ENCODE data around the gene TPM2.
A peak's percentile ranks its signal among the peaks of the same experiment; 100 is the strongest.

The TPM2 gene

GRCh38 chr9:35689542-35690293, at the start of gene TPM2:
Gene TPM2, minus strand, starts transcription at chr9:35689925. Its CDS starts 108 bp downstream, at chr9:35689817.
- no peak for DNase-seq (ENCODE audit: low read depth in 3 of 3)

- DNase-seq (ENCODE audit: low read depth in 3 of 3): no peak
Measured at GRCh38 chr9:35738924-35739323, 49.2 kb upstream of the TPM2 start.

GRCh38 chr9:35738186-35738585, 48.5 kb upstream of the TPM2 start:
- DNase-seq (ENCODE audit: low read depth in 3 of 3): no peak

- DNase-seq (ENCODE audit: low read depth in 3 of 3): no peak
Measured at GRCh38 chr9:35737143-35737542, 47.4 kb upstream of the TPM2 start.

- DNase-seq (ENCODE audit: low read depth in 3 of 3): peak in 1 of 3 experiments; percentile 54
Measured at GRCh38 chr9:35736201-35736633, 46.5 kb upstream of the TPM2 start.

GRCh38 chr9:35734096-35734495, 44.4 kb upstream of the TPM2 start:
- DNase-seq (ENCODE audit: low read depth in 3 of 3): no peak

- DNase-seq (ENCODE audit: low read depth in 3 of 3): no peak
Measured at GRCh38 chr9:35732800-35733541, 43.2 kb upstream of the TPM2 start.

GRCh38 chr9:35732185-35732799, 42.6 kb upstream of the TPM2 start, which contains the start of the genes CREB3 and TLN1:
Gene CREB3, plus strand, starts transcription at chr9:35732666. Its CDS starts 107 bp downstream, at chr9:35732773.
Gene TLN1, minus strand, starts transcription at chr9:35732195. Its CDS starts 6,501 bp downstream, at chr9:35725694.
- peak; percentile 93 to 97 (median 93) for DNase-seq (ENCODE audit: low read depth in 3 of 3)

GRCh38 chr9:35731415-35732184, 41.9 kb upstream of the TPM2 start:
- peak in 1 of 3 experiments; percentile 28 for DNase-seq (ENCODE audit: low read depth in 3 of 3)

- DNase-seq (ENCODE audit: low read depth in 3 of 3): no peak
Measured at GRCh38 chr9:35730486-35730854, 40.7 kb upstream of the TPM2 start.

GRCh38 chr9:35729700-35730485, 40.2 kb upstream of the TPM2 start:
- no peak for DNase-seq (ENCODE audit: low read depth in 3 of 3)

GRCh38 chr9:35729101-35729500, 39.4 kb upstream of the TPM2 start:
- no peak for DNase-seq (ENCODE audit: low read depth in 3 of 3)

GRCh38 chr9:35728041-35728971, 38.6 kb upstream of the TPM2 start:
- peak in 1 of 3 experiments; percentile 47 for DNase-seq (ENCODE audit: low read depth in 3 of 3)

- DNase-seq (ENCODE audit: low read depth in 3 of 3): no peak
Measured at GRCh38 chr9:35727676-35728040, 37.9 kb upstream of the TPM2 start.

- no peak for DNase-seq (ENCODE audit: low read depth in 3 of 3)
Measured at GRCh38 chr9:35726931-35727330, 37.2 kb upstream of the TPM2 start.

- no peak for DNase-seq (ENCODE audit: low read depth in 3 of 3)
Measured at GRCh38 chr9:35725362-35725761, 35.6 kb upstream of the TPM2 start.

- no peak for DNase-seq (ENCODE audit: low read depth in 3 of 3)
Measured at GRCh38 chr9:35723908-35724307, 34.2 kb upstream of the TPM2 start.

GRCh38 chr9:35723426-35723825, 33.7 kb upstream of the TPM2 start:
- DNase-seq (ENCODE audit: low read depth in 3 of 3): no peak

- DNase-seq (ENCODE audit: low read depth in 3 of 3): no peak
Measured at GRCh38 chr9:35719546-35719945, 29.8 kb upstream of the TPM2 start.

Measured in stimulated activated CD4-positive, alpha-beta T cell treated with anti-CD3 and anti-CD28 coated beads, TNF-alpha, amount 100 ng/mL, for 24 hours (primary cell).